Stimulated activated CD4-positive, alpha-beta T cell treated with anti-CD3 and anti-CD28 coated beads, TNF-alpha, amount 100 ng/mL, for 4 hours (primary cell): Measurements from ENCODE around the gene UNC5C.

ENCODE experiments used
- DNase-seq, 3 experiments: peaks; one replicate each; pipeline ENCODE4 v3.0.0-alpha.2; 2020; ENCODE audit warnings: low read depth in 3 of 3

UNC5C gene

GRCh38 chr4:95124906-95125504 is 423.8 kb downstream of the UNC5C start:
- DNase-seq, result no peak

DNA sequence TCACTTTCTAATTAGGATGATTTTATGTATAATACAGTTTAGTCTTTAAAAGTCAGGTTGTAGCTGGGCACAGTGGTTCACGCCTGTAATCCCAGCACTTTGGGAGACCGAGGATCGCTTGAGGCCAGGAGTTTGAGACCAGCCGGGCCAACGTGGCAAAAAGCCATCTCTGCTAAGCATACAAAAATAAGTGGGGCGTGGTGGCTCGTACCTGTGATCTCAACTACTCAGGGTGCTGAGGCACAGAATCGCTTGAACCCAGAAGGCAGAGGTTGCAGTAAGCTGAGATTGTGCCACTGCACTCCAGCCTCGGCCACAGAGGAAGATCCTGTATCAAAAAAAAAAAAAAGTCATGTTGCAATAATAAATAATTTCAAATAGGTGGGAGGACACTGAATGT is 426.8 kb downstream of the UNC5C start:
- DNase-seq, result no peak

DNA sequence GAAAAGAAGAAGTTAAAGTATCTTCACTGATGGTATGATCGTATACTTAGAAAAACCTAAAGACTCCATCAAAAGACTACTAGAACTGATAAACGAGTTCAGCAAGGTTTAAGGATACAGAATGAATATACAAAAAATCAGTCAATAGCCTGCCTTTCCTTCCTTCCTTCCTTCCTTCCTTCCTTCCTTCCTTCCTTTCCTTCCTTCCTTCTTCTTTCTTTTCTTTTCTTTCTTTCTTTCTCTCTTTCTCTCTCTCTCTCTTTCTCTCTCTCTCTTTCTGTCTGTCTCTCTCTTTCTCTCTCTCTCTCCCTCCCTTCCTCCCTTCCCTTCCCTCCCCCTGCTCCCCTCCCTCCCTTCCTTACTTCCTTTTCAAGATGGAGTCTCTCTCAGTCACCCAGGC is 428.3 kb downstream of the UNC5C start:
- DNase-seq, result no peak

DNA sequence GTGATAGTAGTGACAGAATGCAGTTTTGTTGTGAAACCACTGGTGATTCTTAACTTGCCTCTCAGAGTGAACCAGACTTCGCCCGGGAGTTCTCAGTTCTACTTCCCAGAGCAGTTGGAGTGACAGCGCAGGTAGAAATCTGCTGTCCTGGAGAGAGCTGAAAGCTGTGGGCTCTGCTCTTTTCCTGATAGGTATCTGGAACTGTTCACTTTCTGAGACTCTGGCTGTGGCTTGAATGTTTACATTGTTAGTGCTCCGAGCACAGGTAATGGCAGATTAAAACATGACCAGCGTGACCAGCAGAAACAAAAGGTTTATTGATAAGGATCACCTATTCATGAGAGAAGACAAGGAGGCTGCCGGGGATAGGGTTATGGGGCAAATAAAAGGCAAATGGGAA is 430.3 kb downstream of the UNC5C start:
- no peak for DNase-seq

DNA sequence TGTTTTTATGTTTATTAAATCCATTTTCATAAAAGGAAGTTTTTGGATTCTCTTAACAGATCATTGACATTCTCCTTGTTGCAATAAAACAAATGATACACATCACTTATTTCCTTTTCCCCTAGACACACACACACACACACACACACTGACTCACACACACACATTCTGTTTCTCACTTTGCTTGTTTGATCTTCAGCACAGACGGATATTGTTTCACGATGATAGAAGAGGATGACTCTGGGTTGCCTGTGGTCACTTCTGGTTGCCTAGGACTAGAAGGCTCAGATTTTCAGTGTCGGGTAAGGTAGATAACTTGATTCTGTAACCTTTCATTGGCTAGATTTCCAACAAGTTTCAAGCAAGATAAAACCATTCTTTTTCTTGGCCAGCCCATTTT is 434.3 kb downstream of the UNC5C start:
- no peak for DNase-seq
